Measurements from ENCODE around the gene HRG. TPM values are rescaled to one million over a fixed set of nuclear protein-coding genes. Genes with fewer than 3 reads are reported as not detected.

HRG gene
- total RNA-seq, 1 experiment from 2014 or later: not detected

- no peaks in the 10 kb centered on the region for H3K9me3 ChIP-seq (ENCODE audit: control insufficient read depth, insufficient read depth, low read depth, low read length)
- TF ChIP-seq, protein P1, sequence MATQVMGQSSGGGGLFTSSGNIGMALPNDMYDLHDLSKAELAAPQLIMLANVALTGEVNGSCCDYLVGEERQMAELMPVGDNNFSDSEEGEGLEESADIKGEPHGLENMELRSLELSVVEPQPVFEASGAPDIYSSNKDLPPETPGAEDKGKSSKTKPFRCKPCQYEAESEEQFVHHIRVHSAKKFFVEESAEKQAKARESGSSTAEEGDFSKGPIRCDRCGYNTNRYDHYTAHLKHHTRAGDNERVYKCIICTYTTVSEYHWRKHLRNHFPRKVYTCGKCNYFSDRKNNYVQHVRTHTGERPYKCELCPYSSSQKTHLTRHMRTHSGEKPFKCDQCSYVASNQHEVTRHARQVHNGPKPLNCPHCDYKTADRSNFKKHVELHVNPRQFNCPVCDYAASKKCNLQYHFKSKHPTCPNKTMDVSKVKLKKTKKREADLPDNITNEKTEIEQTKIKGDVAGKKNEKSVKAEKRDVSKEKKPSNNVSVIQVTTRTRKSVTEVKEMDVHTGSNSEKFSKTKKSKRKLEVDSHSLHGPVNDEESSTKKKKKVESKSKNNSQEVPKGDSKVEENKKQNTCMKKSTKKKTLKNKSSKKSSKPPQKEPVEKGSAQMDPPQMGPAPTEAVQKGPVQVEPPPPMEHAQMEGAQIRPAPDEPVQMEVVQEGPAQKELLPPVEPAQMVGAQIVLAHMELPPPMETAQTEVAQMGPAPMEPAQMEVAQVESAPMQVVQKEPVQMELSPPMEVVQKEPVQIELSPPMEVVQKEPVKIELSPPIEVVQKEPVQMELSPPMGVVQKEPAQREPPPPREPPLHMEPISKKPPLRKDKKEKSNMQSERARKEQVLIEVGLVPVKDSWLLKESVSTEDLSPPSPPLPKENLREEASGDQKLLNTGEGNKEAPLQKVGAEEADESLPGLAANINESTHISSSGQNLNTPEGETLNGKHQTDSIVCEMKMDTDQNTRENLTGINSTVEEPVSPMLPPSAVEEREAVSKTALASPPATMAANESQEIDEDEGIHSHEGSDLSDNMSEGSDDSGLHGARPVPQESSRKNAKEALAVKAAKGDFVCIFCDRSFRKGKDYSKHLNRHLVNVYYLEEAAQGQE (IDR thresholded peaks at IDR 0.05; ENCODE audit: insufficient read depth in 1 of 2, low read depth in 2 of 2, low read length in 1 of 2): no peak
- TF ChIP-seq SIN3A (IDR thresholded peaks at IDR 0.05; ENCODE audit: borderline replicate concordance, insufficient read depth, low read depth, low read length): no peak
- TF ChIP-seq, protein P2, sequence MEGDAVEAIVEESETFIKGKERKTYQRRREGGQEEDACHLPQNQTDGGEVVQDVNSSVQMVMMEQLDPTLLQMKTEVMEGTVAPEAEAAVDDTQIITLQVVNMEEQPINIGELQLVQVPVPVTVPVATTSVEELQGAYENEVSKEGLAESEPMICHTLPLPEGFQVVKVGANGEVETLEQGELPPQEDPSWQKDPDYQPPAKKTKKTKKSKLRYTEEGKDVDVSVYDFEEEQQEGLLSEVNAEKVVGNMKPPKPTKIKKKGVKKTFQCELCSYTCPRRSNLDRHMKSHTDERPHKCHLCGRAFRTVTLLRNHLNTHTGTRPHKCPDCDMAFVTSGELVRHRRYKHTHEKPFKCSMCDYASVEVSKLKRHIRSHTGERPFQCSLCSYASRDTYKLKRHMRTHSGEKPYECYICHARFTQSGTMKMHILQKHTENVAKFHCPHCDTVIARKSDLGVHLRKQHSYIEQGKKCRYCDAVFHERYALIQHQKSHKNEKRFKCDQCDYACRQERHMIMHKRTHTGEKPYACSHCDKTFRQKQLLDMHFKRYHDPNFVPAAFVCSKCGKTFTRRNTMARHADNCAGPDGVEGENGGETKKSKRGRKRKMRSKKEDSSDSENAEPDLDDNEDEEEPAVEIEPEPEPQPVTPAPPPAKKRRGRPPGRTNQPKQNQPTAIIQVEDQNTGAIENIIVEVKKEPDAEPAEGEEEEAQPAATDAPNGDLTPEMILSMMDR (IDR thresholded peaks at IDR 0.05): no peak
- no peak for TF ChIP-seq TCF7L2 (IDR thresholded peaks at IDR 0.05; ENCODE audit: low read depth, low read length)
- TF ChIP-seq POLR2AphosphoS5 (IDR thresholded peaks at IDR 0.05; ENCODE audit: low read depth, low read length): no peak
- POLR2A ChIA-PET: no interaction called here
- intact Hi-C loops (cut with micrococcal nuclease; ENCODE audit: unreplicated experiment) (no loop called here), in situ Hi-C loops (cut with HindIII; ENCODE audit: low pct_unique_long_range_greater_than_20kb, low sequenced_read_pairs) (no loop called here)
- CTCF ChIA-PET: no interaction called here
- H3K4me3 ChIP-seq (ENCODE audit: low read depth in 2 of 2, low read length in 2 of 2): no peak overlapping the region
- no peak overlapping the region for H3K27ac ChIP-seq (ENCODE audit: low read length)
- ATAC-seq: no peak
- peaks cover 20% of the 10 kb centered on the region; the same call in 1 of the 2 replicates for H3K27me3 ChIP-seq (ENCODE audit: control insufficient read depth, insufficient read depth, low read length)
- H3K36me3 ChIP-seq (ENCODE audit: control insufficient read depth, insufficient read depth, low read length): no peaks in the 10 kb centered on the region
- no TSS peak for BruUV-seq (replicated peaks)
- no peak for DNase-seq (ENCODE audit: low read depth, low spot score)
- no peaks in the 10 kb centered on the region for H3K4me1 ChIP-seq (ENCODE audit: control insufficient read depth, insufficient read depth, low read length)
Observed at GRCh38 chr3:186646841-186647240, 19.0 kb upstream of the HRG start.

DNA sequence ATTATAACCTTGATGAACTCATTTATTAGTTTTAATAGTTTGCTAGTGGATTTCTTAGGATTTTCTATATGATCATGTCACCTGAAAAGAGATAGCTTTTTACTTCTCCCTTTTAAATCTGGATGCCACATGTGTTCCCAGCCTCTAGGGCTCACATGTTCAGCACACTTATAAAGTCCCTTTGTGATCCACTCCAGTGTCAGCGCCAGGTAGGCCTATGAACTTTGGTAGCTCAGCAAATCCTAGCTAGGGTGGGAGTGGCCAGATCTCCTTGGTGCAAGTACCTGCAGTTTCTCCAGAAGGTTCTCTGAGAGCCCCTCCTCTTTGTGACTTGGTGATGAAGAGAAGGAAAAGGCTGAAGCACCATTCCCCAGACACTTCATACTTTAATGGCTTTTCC, 17.0 kb upstream of the HRG start:
- ChIA-PET POLR2A (interaction anchor here (0.6 kb wide), 1 partner anchor 55 kb away, joined by 5 read pairs; no protein-coding TSS in a partner anchor), CTCF (no interaction called here)
- BruUV-seq (replicated peaks): no TSS peak
- Histone ChIP-seq H3K36me3 (ENCODE audit: control insufficient read depth, insufficient read depth, low read length) (no peaks in the 10 kb centered on the region), H3K27ac (ENCODE audit: low read length) (no peak overlapping the region), H3K9me3 (ENCODE audit: control insufficient read depth, insufficient read depth, low read depth, low read length) (no peaks in the 10 kb centered on the region), H3K27me3 (ENCODE audit: control insufficient read depth, insufficient read depth, low read length) (peaks cover 12% of the 10 kb centered on the region; the same call in 1 of the 2 replicates), H3K4me1 (ENCODE audit: control insufficient read depth, insufficient read depth, low read length) (no peaks in the 10 kb centered on the region), H3K4me3 (ENCODE audit: low read depth in 2 of 2, low read length in 2 of 2) (no peak overlapping the region)
- TF ChIP-seq POLR2AphosphoS5 (IDR thresholded peaks at IDR 0.05; ENCODE audit: low read depth, low read length): no peak
- TF ChIP-seq, protein P1 (IDR thresholded peaks at IDR 0.05; ENCODE audit: insufficient read depth in 1 of 2, low read depth in 2 of 2, low read length in 1 of 2): no peak
- ATAC-seq: no peak
- no peak for DNase-seq (ENCODE audit: low read depth, low spot score)
- intact Hi-C loops (cut with micrococcal nuclease; ENCODE audit: unreplicated experiment) (no loop called here), in situ Hi-C loops (cut with HindIII; ENCODE audit: low pct_unique_long_range_greater_than_20kb, low sequenced_read_pairs) (no loop called here)

All from Panc1 (cell line).